ENCODE data around the gene GRIA3. TPM values are rescaled to one million over a fixed set of nuclear protein-coding genes. Genes with fewer than 3 reads are reported as not detected.

GRIA3 gene
- total RNA-seq, 1 experiment from 2014 or later, result 3.8 TPM

DNA sequence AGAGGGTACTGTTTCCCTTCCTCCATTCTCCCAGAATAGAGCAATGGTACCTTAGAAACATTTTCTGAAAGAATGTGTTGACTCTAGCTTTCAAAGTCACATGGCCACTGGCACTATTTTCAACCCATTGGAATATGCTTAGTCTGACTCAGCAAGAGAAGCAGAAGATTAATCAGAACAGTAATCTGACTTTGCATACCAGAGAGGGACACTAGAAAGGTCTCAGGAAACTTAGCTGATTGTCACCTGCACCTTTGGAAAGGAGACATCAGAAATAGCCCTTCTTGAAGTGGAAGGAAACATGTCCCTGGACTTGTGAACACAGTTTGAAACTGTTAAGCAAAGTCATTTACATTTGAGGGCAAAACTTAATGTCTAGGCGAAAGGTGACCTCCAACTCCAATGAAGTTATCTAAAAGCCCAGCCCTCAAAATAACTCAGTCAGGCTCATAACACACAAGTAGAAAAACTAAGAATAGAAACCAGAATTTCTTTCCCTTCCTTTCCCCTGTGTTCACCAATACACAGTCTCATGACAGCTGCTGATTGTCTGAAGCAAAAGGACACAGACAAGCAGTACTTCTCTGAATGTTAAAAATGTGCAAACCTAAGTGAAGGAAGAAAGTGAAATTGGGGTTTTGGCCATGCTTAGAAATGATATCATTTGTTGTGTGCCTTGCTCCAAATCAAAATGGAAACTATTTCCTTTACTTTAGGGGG lies 270.8 kb downstream of the GRIA3 start (continued):
- TF ChIP-seq, protein P1, sequence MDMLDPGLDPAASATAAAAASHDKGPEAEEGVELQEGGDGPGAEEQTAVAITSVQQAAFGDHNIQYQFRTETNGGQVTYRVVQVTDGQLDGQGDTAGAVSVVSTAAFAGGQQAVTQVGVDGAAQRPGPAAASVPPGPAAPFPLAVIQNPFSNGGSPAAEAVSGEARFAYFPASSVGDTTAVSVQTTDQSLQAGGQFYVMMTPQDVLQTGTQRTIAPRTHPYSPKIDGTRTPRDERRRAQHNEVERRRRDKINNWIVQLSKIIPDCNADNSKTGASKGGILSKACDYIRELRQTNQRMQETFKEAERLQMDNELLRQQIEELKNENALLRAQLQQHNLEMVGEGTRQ (CRISPR knock-in tag; IDR thresholded peaks at IDR 0.05), result no peak
- TF ChIP-seq, protein P2, sequence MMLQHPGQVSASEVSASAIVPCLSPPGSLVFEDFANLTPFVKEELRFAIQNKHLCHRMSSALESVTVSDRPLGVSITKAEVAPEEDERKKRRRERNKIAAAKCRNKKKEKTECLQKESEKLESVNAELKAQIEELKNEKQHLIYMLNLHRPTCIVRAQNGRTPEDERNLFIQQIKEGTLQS (CRISPR knock-in tag; conservative IDR thresholded peaks at IDR 0.05), result no peak
- no peak for TF ChIP-seq ZNF232 (CRISPR knock-in tag; IDR thresholded peaks at IDR 0.05)
- TF ChIP-seq GABPB1 (CRISPR knock-in tag; IDR thresholded peaks at IDR 0.05), result no peak
- no peak for TF ChIP-seq NFE2L1 (CRISPR knock-in tag; IDR thresholded peaks at IDR 0.05)
- TF ChIP-seq FOXJ3 (CRISPR knock-in tag; IDR thresholded peaks at IDR 0.05; ENCODE audit: borderline replicate concordance), result no peak
- TF ChIP-seq, protein P3, sequence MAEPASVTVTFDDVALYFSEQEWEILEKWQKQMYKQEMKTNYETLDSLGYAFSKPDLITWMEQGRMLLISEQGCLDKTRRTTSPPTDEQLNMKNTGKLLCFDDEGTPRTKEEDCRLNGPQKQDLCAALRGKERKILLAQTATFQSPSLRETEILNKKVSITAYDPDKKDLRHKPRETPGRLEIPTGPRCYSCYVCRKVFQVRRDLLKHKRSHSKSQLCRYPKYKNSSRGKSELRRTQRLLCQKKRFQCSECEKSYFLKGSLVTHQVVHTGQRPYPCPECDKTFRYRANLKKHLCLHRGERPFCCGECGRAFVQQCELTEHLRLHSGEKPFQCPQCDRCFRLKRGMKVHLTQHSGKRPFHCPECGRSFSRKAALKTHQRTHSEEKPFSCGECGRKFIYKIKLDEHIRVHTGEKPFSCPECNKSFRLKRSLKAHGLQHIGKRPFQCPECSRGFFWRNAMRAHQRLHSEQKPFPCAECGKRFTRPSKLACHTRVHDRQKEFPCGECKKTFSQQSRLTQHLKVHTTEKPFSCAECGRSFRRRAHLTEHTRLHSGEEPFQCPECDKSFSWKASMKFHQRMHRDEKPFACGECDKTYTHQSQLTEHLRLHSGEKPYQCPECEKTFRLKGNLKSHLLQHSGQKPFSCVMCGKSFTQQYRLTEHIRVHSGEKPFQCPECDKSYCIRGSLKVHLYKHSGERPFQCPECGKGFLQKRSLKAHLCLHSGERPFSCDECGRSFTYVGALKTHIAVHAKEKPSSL (CRISPR knock-in tag; conservative IDR thresholded peaks at IDR 0.05), result no peak
- TF ChIP-seq, protein P4, sequence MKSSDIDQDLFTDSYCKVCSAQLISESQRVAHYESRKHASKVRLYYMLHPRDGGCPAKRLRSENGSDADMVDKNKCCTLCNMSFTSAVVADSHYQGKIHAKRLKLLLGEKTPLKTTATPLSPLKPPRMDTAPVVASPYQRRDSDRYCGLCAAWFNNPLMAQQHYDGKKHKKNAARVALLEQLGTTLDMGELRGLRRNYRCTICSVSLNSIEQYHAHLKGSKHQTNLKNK (CRISPR knock-in tag; IDR thresholded peaks at IDR 0.05), result no peak
- TF ChIP-seq, protein P5, sequence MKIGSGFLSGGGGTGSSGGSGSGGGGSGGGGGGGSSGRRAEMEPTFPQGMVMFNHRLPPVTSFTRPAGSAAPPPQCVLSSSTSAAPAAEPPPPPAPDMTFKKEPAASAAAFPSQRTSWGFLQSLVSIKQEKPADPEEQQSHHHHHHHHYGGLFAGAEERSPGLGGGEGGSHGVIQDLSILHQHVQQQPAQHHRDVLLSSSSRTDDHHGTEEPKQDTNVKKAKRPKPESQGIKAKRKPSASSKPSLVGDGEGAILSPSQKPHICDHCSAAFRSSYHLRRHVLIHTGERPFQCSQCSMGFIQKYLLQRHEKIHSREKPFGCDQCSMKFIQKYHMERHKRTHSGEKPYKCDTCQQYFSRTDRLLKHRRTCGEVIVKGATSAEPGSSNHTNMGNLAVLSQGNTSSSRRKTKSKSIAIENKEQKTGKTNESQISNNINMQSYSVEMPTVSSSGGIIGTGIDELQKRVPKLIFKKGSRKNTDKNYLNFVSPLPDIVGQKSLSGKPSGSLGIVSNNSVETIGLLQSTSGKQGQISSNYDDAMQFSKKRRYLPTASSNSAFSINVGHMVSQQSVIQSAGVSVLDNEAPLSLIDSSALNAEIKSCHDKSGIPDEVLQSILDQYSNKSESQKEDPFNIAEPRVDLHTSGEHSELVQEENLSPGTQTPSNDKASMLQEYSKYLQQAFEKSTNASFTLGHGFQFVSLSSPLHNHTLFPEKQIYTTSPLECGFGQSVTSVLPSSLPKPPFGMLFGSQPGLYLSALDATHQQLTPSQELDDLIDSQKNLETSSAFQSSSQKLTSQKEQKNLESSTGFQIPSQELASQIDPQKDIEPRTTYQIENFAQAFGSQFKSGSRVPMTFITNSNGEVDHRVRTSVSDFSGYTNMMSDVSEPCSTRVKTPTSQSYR (CRISPR knock-in tag; IDR thresholded peaks at IDR 0.05), result no peak
- TF ChIP-seq FOXK1 (CRISPR knock-in tag; IDR thresholded peaks at IDR 0.05), result no peak
- TF ChIP-seq ZNF396 (CRISPR knock-in tag; IDR thresholded peaks at IDR 0.05; ENCODE audit: borderline replicate concordance), result no peak
- TF ChIP-seq CREB1 (CRISPR knock-in tag; IDR thresholded peaks at IDR 0.05), result no peak
- no peak for TF ChIP-seq ZNF121 (CRISPR knock-in tag; IDR thresholded peaks at IDR 0.05)

DNA sequence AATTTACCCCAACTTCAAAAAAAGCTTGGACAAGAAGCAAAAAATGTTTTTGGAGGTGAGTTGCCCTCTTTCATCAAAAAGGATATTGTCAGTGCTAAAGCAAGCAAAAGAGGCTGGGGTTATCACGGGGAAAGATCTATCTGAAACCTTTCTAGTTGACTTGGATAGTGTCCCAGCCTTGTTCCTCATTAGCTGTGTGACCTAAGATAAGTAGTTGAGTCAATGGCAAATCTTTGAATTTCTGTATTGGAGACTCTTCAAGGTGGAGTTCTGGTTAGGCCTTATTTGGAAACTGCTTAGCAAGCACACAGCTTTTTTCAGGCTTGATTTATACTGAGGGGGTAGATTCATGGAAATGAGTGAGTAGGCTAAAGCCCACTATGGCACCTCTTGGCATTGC lies 271.6 kb downstream of the GRIA3 start:
- POLR2A ChIA-PET, result no interaction called here
- H3K4me3 Mint-ChIP-seq, result no peak overlapping the region
- H3K36me3 Mint-ChIP-seq, result no peaks in the 10 kb centered on the region
- no peak for ATAC-seq
- H3K4me1 Mint-ChIP-seq, result no peaks in the 10 kb centered on the region
- no peak overlapping the region for H3K27ac Mint-ChIP-seq
- no peak for DNase-seq (ENCODE audit: low spot score)
- no peaks in the 10 kb centered on the region for H3K9me3 Mint-ChIP-seq
- TF ChIP-seq, protein P6, sequence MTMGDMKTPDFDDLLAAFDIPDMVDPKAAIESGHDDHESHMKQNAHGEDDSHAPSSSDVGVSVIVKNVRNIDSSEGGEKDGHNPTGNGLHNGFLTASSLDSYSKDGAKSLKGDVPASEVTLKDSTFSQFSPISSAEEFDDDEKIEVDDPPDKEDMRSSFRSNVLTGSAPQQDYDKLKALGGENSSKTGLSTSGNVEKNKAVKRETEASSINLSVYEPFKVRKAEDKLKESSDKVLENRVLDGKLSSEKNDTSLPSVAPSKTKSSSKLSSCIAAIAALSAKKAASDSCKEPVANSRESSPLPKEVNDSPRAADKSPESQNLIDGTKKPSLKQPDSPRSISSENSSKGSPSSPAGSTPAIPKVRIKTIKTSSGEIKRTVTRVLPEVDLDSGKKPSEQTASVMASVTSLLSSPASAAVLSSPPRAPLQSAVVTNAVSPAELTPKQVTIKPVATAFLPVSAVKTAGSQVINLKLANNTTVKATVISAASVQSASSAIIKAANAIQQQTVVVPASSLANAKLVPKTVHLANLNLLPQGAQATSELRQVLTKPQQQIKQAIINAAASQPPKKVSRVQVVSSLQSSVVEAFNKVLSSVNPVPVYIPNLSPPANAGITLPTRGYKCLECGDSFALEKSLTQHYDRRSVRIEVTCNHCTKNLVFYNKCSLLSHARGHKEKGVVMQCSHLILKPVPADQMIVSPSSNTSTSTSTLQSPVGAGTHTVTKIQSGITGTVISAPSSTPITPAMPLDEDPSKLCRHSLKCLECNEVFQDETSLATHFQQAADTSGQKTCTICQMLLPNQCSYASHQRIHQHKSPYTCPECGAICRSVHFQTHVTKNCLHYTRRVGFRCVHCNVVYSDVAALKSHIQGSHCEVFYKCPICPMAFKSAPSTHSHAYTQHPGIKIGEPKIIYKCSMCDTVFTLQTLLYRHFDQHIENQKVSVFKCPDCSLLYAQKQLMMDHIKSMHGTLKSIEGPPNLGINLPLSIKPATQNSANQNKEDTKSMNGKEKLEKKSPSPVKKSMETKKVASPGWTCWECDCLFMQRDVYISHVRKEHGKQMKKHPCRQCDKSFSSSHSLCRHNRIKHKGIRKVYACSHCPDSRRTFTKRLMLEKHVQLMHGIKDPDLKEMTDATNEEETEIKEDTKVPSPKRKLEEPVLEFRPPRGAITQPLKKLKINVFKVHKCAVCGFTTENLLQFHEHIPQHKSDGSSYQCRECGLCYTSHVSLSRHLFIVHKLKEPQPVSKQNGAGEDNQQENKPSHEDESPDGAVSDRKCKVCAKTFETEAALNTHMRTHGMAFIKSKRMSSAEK (CRISPR knock-in tag; IDR thresholded peaks at IDR 0.05; ENCODE audit: borderline replicate concordance), result no peak
- no peak for TF ChIP-seq ZBTB21 (CRISPR knock-in tag; IDR thresholded peaks at IDR 0.05; ENCODE audit: borderline replicate concordance)
- CTCF ChIA-PET, result no interaction called here
- H3K27me3 Mint-ChIP-seq (ENCODE audit: low read depth), result no peaks in the 10 kb centered on the region
